ENCODE results near the gene TSPAN8. TPM values are rescaled to one million over a fixed set of nuclear protein-coding genes. Genes with fewer than 3 reads are reported as not detected.

TSPAN8 gene
- total RNA-seq: not detected

DNA sequence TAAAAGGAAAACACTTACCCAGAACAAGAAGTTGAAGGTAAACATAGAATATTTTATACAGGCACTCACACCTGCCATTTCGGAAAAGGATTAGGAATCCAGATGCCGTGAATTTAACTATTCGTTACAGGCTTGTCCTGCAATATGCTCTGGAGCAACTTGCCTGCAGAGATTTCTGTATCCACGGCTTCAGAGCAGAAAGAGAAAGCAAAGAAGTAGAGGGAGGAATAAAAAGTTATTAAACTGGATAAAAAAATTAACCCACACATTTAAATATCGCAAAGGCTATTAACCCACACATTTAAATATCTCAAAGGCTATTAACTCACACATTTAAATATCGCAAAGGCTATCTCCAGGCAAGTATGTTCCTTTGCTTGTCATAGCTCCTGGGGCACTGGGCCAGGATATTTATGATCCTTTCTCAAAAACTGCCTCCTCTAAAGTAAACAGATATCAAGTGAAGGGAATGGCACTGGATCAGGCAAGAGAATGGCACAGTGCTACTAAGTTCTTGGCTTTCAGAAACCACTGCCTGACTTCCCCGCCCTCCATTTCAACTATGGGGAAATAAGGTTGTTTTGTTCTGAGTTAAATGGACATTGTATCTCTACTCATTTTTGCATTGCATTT, at the start of gene TSPAN8:
Gene TSPAN8, minus strand, starts transcription at position 399 of the 633 bp plus-strand sequence. Its CDS starts 321 bp downstream, at position 78.
- H3K9me3 ChIP-seq (ENCODE audit: low read depth, low read length): no peaks in the 10 kb centered on the region
- H3K27me3 ChIP-seq (ENCODE audit: insufficient read depth, low read length): no peaks in the 10 kb centered on the region
- no peak within 1 kb of the TSS for H3K4me3 ChIP-seq (ENCODE audit: low read length)
- H3K4me1 ChIP-seq (ENCODE audit: insufficient read depth, low read length): no peaks in the 10 kb centered on the region

DNA sequence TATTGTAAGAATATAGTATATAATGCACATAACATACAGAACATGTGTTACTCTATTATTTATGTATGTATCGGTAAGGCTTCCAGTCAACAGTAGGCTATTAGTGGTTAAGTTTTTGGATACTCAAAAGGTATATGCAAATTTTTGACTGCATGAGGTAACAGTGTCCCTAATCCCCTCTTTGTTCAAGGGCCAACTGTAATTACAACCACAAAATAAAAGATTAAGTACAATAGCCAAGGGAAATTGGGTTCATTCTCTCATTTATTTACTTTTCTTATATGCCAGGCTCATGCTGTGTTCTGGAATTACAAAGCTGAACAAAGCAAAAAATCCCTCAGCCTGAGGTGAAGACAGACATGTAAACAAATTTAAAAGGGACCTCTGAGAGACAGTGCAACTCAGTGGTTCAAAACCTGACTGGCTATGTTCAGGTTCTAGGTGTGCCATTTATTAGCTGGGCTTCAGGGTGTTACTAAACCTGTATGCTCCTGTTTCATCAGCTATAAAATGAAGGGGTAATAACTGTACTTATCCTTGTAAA, 43.4 kb upstream of the TSPAN8 start:
- Histone ChIP-seq H3K4me3 (ENCODE audit: low read length) (no peak overlapping the region), H3K9me3 (ENCODE audit: low read depth, low read length) (no peaks in the 10 kb centered on the region), H3K4me1 (ENCODE audit: insufficient read depth, low read length) (no peaks in the 10 kb centered on the region), H3K27me3 (ENCODE audit: insufficient read depth, low read length) (no peaks in the 10 kb centered on the region)

DNA sequence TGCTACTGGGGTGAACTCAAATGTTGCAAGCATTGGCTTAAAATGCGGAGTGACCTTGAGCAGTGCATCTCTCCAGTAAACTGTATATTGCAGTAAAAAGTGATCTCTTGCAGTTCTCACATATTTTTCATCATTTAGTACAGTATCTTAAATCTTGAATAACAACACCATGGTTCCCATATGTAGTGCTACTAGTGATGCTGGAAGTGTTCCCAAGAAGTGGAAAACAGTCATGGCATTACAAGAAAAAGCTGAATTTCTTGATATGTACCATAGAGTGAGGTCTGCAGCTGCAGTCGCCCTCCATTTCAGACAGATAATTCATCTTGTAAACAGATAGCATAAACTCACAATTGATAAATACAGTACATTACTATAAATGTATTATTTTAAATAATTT, 42.9 kb upstream of the TSPAN8 start:
- Histone ChIP-seq H3K4me1 (ENCODE audit: insufficient read depth, low read length) (no peaks in the 10 kb centered on the region), H3K9me3 (ENCODE audit: low read depth, low read length) (no peaks in the 10 kb centered on the region), H3K27me3 (ENCODE audit: insufficient read depth, low read length) (no peaks in the 10 kb centered on the region), H3K4me3 (ENCODE audit: low read length) (no peak overlapping the region)

DNA sequence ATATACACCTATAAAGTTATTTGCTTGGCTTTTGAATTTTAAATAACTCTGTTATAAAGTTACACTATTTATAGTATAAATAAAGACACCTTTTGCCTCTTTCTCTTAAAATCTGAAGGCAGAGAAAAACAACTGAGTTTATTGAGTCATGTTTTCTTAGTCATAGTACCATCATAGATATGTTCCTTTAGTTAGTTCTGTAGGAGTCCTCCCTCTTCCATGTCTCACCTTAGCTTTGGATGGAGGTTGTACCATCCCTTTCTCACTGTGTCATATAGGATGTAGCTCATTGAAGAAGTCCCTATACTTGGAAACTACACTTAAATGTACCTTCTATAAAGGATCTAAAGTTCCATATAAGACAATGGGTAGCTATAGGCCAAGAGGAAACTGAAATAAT, 39.7 kb upstream of the TSPAN8 start:
- no peaks in the 10 kb centered on the region for H3K4me1 ChIP-seq (ENCODE audit: insufficient read depth, low read length)
- no peak overlapping the region for H3K4me3 ChIP-seq (ENCODE audit: low read length)
- no peaks in the 10 kb centered on the region for H3K9me3 ChIP-seq (ENCODE audit: low read depth, low read length)
- H3K27me3 ChIP-seq (ENCODE audit: insufficient read depth, low read length): no peaks in the 10 kb centered on the region

DNA sequence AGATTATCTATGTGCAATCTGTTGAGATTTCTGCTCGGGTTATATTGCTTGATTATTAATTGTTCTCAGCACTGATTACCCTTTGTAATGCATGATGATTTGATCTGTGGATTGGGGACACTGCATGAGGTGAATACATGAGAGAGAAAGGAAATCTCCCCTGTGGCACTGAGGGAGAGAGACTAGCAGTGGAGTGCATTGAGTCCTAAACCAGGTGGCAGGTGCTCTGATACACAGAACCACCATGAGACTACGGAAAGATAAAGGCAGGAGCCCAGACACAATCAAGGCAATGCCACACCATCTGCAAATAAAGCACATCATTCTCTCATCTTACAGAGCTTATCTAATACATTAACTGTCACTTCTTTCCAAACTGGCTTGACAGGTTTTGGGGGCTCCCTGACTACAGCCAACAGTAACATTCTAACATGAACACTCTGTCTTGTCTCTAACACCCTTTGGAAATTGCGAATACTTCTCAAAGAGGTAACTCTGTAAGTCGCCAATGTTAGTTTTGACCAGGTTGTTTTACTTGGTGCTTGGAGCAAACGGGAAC, 37.6 kb upstream of the TSPAN8 start:
- H3K4me3 ChIP-seq (ENCODE audit: low read length): no peak overlapping the region
- H3K9me3 ChIP-seq (ENCODE audit: low read depth, low read length): no peaks in the 10 kb centered on the region
- H3K4me1 ChIP-seq (ENCODE audit: insufficient read depth, low read length): no peaks in the 10 kb centered on the region
- H3K27me3 ChIP-seq (ENCODE audit: insufficient read depth, low read length): no peaks in the 10 kb centered on the region

DNA sequence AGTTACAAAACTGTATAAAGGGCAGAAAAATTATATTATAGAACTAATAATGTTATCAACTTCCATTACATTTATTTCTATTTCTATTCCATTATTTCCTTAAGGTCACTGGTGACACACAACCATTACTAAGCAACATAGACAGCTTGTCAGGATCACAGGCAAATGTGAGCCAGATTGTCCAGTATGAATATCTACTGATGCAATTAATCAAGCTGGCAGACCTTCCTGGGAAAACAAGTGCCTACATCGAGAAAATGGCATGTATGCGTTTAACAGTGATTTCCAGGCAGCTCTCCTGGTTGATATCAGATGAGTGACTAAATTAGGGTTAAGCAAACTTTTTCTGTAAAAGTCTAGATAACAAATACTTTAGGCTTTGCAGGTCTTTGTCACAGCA, 36.9 kb upstream of the TSPAN8 start:
- Histone ChIP-seq H3K4me1 (ENCODE audit: insufficient read depth, low read length) (no peaks in the 10 kb centered on the region), H3K9me3 (ENCODE audit: low read depth, low read length) (no peaks in the 10 kb centered on the region), H3K4me3 (ENCODE audit: low read length) (no peak overlapping the region), H3K27me3 (ENCODE audit: insufficient read depth, low read length) (no peaks in the 10 kb centered on the region)

DNA sequence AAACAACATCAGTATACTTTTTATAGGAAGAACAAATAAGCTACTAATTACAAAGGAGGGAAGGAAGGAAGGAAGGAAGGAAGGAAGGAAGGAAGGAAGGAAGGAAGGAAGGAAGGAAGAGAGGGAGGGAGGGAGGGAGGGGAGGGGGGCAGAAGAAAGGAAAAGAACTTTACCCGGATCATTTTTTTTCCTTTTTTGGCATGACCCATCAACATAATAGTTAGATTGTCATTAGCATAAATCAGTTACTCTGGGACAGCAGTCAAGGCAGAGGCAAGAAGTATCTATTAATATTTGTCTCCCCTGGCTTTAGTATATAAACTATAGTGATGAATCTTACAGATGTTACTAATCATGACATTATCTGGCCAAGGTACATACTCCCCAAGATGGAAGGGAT, 35.2 kb upstream of the TSPAN8 start:
- H3K27me3 ChIP-seq (ENCODE audit: insufficient read depth, low read length): no peaks in the 10 kb centered on the region
- no peak overlapping the region for H3K4me3 ChIP-seq (ENCODE audit: low read length)
- H3K9me3 ChIP-seq (ENCODE audit: low read depth, low read length): no peaks in the 10 kb centered on the region
- H3K4me1 ChIP-seq (ENCODE audit: insufficient read depth, low read length): no peaks in the 10 kb centered on the region

DNA sequence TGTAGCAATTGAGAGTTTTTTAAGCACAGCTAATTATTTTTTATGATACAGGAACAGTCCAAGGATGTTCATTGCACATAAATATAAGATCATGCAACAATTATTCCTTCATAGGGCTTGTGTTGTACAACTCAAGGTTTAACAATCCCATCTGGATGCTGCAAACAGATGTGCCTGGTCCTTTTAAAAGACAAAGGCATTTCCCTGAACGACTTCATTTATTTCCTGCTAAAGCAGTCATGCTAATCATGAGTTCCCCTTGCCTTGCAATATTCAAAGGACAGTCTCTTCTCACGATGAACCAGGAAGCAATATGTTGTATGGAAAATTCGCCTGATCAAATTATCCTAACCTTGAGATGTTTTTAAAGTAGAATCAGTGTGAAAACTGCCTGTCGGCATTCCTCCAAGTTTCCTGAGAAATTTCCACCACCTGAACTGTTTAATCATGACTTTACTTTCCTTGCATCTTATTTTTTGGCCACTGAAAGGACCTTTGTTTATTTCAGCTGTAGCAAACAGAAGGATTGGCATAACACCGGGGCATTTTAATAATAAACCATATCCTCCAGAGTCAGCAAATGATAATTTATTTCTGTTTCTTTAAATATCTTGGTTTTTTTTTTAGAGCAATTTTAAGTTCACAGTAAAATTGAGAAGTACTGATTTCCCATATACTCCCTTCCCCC, 33.9 kb upstream of the TSPAN8 start:
- Histone ChIP-seq H3K4me3 (ENCODE audit: low read length) (no peak overlapping the region), H3K27me3 (ENCODE audit: insufficient read depth, low read length) (no peaks in the 10 kb centered on the region), H3K9me3 (ENCODE audit: low read depth, low read length) (no peaks in the 10 kb centered on the region)

DNA sequence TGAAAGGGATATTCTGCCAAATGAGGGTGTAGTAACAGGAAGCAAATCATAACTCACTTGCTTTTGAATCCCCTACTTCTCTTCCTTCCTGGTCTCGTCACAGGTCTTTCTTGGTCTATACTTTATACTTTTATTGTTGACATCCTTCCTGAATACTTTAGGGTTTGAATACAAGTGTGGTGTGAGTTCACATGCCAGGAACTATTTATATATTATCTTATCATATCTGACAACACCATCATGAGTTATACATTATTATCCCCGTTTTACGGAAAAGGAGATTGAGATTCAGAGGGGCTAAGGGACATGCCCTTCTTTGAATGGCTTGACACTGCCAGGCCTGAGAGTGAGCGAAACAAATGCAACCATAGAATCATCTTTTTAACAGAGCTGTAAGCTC, 33.0 kb upstream of the TSPAN8 start:
- Histone ChIP-seq H3K27me3 (ENCODE audit: insufficient read depth, low read length) (no peaks in the 10 kb centered on the region), H3K9me3 (ENCODE audit: low read depth, low read length) (no peaks in the 10 kb centered on the region), H3K4me1 (ENCODE audit: insufficient read depth, low read length) (no peaks in the 10 kb centered on the region), H3K4me3 (ENCODE audit: low read length) (no peak overlapping the region)

More for the DNA sequence above, 33.9 kb upstream of the TSPAN8 start:
- no peaks in the 10 kb centered on the region for H3K4me1 ChIP-seq (ENCODE audit: insufficient read depth, low read length)

DNA sequence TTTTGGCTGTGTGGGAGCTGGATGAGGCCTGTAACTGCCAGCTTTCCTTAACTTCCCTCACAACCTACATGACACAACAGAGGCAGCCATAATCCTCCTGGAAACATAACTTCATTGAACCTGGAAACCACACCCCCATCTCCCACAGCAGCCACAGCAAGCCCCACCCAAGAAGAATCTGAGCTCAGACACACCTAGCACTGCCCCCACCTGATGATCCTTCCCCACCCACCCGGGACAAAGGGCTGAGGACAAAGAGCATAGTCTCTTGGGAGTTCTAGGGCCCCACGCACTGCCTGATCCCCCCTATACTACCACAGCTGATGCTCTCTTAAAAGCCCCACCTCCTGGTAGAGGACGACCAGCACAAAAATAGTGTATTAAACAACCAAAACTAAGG, 29.6 kb upstream of the TSPAN8 start:
- no peaks in the 10 kb centered on the region for H3K9me3 ChIP-seq (ENCODE audit: low read depth, low read length)
- no peak overlapping the region for H3K4me3 ChIP-seq (ENCODE audit: low read length)
- no peaks in the 10 kb centered on the region for H3K4me1 ChIP-seq (ENCODE audit: insufficient read depth, low read length)
- H3K27me3 ChIP-seq (ENCODE audit: insufficient read depth, low read length): no peaks in the 10 kb centered on the region

DNA sequence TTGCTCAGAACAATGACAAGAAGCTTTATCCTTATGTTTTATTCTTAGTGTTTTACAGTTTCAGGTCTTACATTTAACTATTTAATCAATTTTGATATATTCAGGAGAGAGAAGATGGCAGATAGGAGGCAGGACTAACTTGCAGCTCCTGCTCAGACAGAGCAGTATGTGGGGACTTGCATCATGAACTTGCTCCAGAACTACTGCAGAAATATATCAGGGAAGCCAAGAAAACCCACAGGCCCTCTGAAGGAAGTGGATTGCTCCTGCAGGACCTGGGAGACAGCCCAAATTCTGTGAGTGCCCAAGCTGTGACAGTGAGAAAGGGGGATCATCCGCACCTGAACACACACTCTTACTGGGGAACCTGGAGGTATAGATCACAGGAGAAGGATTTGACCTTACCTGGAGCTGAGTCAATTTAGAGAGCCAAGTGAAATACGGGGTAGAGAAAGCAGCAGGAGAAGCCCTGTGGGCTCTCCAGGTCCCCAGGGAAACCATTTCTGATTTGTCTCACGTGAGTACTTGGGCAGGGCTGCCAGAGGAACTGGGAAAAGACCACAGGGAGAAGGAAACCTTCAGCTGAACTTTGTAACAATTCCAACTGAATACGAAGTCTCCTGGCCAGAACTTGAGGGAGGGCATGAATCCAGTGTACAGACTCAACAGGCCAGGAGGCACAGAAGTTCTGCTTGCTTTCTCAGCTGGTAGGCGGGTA, 28.9 kb upstream of the TSPAN8 start:
- H3K27me3 ChIP-seq (ENCODE audit: insufficient read depth, low read length): no peaks in the 10 kb centered on the region
- H3K4me1 ChIP-seq (ENCODE audit: insufficient read depth, low read length): no peaks in the 10 kb centered on the region
- H3K4me3 ChIP-seq (ENCODE audit: low read length): no peak overlapping the region
- H3K9me3 ChIP-seq (ENCODE audit: low read depth, low read length): no peaks in the 10 kb centered on the region

DNA sequence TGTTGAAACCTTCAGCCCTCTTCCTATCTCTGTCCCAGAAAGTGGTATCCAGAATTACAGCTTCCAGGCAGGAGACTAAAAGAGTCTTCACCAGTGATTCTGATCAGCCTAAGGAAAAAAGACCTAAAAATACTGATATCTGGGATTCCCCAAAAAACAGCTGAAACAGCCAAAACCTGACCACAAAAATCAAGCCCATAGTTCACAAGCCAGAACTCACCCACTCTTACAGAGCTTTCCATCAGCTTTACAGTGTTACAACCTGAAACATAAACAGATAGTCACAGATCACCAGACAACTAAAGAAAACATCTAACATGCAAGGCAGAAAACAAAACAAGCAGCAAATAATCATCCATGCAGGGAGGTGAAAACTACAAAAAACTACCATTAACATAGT, 26.0 kb upstream of the TSPAN8 start:
- H3K9me3 ChIP-seq (ENCODE audit: low read depth, low read length): no peaks in the 10 kb centered on the region
- H3K4me1 ChIP-seq (ENCODE audit: insufficient read depth, low read length): no peaks in the 10 kb centered on the region
- H3K27me3 ChIP-seq (ENCODE audit: insufficient read depth, low read length): no peaks in the 10 kb centered on the region
- H3K4me3 ChIP-seq (ENCODE audit: low read length): no peak overlapping the region

DNA sequence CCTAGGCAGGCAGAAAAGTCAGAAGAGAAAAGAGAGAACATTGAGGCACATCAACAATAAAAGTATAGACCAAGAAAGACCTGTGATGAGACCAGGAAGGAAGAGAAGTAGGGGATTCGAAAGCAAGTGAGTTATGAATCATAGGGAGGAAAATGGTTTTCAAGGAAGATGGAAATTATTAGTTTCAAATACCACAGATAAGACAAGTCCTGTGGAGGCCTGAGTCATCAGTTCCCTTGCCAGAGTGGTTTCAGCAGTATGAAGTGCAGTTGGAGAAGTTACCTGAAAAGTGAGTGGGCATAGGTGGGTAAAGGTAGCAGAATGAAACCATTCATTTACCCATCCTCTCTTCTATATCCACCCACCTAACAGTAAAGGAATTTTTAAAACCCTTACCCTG, 25.2 kb upstream of the TSPAN8 start:
- Histone ChIP-seq H3K4me3 (ENCODE audit: low read length) (no peak overlapping the region), H3K27me3 (ENCODE audit: insufficient read depth, low read length) (no peaks in the 10 kb centered on the region), H3K4me1 (ENCODE audit: insufficient read depth, low read length) (no peaks in the 10 kb centered on the region), H3K9me3 (ENCODE audit: low read depth, low read length) (no peaks in the 10 kb centered on the region)

DNA sequence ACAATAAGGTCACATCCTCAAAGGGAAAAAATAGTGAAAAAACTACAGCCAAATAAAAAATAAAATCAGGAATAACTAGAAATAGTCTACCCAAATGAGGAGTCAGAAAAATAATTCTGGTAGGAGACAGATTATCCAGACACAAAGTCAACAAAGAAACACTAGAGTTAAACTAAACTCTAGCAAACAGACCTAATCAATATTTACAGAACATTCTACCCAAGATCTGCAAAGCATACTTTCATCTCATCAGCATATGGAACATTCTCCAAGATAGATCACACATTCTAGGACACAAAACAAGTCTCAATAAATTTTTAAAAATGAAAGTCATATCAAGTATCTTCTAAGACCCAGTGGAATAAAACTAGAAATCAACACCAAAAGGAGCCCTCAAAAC, 20.4 kb upstream of the TSPAN8 start:
- H3K4me1 ChIP-seq (ENCODE audit: insufficient read depth, low read length): no peaks in the 10 kb centered on the region
- H3K27me3 ChIP-seq (ENCODE audit: insufficient read depth, low read length): no peaks in the 10 kb centered on the region
- H3K4me3 ChIP-seq (ENCODE audit: low read length): no peak overlapping the region
- no peaks in the 10 kb centered on the region for H3K9me3 ChIP-seq (ENCODE audit: low read depth, low read length)

DNA sequence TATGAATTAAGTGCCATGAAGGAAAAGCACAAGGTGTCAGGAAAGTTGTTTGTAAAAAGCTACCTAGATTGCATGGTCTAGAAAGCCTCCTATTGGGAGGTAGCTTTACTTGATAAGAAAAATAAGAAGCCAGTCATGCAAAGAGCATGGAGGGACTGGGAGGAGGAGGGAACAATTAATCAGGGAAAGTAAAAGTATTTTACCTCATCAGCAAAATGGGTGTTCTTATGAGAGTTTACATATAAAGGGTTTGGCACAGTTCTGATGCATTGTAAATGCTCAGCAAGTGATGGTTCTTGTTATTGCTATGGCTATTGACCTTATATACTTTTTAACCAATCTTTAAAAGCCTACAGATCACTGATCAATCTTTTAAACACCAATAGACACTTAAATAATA, 17.0 kb upstream of the TSPAN8 start:
- Histone ChIP-seq H3K4me1 (ENCODE audit: insufficient read depth, low read length) (no peaks in the 10 kb centered on the region), H3K4me3 (ENCODE audit: low read length) (no peak overlapping the region), H3K27me3 (ENCODE audit: insufficient read depth, low read length) (no peaks in the 10 kb centered on the region), H3K9me3 (ENCODE audit: low read depth, low read length) (no peaks in the 10 kb centered on the region)

Measured in mononuclear cell (primary cell).